Activated CD4-positive, alpha-beta T cell treated with anti-CD3 and anti-CD28 coated beads, Interleukin-2, amount 10 ng/mL, durations not matched to agents 24 days and 14 days (primary cell): ENCODE measurements around the gene NUP93. TPM values are rescaled to one million over a fixed set of nuclear protein-coding genes. Genes with fewer than 3 reads are reported as not detected.
A peak's percentile ranks its signal among the peaks of the same experiment; 100 is the strongest.

Source experiments
- DNase-seq: peaks from one replicate; pipeline ENCODE4 v3.0.0; 2022
- H3K27ac Mint-ChIP-seq: one replicate; pipeline ENCODE4 v1.8.0; 2022; ENCODE audit warnings: mild to moderate bottlenecking, mixed read lengths
- H3K27me3 Mint-ChIP-seq: one replicate; pipeline ENCODE4 v1.8.0; 2022; ENCODE audit warnings: mixed read lengths
- H3K36me3 Mint-ChIP-seq: one replicate; pipeline ENCODE4 v1.8.0; 2022; ENCODE audit warnings: low read depth, mild to moderate bottlenecking, mixed read lengths
- H3K4me1 Mint-ChIP-seq: one replicate; pipeline ENCODE4 v1.8.0; 2021; ENCODE audit warnings: mixed read lengths
- H3K4me3 Mint-ChIP-seq: one replicate; pipeline ENCODE4 v1.8.0; 2022; ENCODE audit warnings: mild to moderate bottlenecking, moderate library complexity, mixed read lengths
- H3K9me3 Mint-ChIP-seq: one replicate; pipeline ENCODE4 v1.8.0; 2021; ENCODE audit warnings: mixed read lengths
- intact Hi-C: fragments of 100-400 bp; cut with micrococcal nuclease; formaldehyde crosslinking; loops from one replicate; pipeline ENCODE4 v1.15.1; 2023
- total RNA-seq: library from RNA; stranded (reverse); gene quantifications from 2 replicates; pipeline ENCODE4 v1.2.3, GENCODE V29; 2022

NUP93 gene
- total RNA-seq, 1 donor from 2014 or later = 168 TPM

DNA sequence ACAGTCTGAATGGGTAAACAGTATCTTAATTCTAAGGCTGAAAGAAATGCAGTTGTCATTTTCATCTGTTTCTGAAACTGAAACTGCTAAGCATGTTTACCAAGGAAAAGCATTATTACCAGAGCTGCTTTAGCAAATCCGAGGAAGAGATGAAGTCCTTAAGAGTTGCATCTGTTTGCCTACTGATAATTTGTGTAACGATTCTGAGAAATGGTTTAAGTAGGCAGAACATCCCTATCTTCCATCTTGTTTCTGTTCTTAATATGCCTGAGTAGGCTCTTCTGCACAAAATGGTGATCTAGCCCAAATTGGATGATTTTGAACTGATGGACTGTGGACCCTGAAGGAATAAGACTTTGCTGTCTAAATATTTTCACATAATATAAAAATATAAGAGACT, 34.9 kb downstream of the NUP93 start:
- Mint-ChIP-seq H3K27me3 (no peaks in the 10 kb centered on the region), H3K4me3 (no peak overlapping the region), H3K9me3 (no peaks in the 10 kb centered on the region), H3K27ac (peak overlapping the region; percentile 16), H3K36me3 (peaks cover 27% of the 10 kb centered on the region), H3K4me1 (peaks cover 22% of the 10 kb centered on the region)
- intact Hi-C loops = no loop called here
- no peak for DNase-seq

DNA sequence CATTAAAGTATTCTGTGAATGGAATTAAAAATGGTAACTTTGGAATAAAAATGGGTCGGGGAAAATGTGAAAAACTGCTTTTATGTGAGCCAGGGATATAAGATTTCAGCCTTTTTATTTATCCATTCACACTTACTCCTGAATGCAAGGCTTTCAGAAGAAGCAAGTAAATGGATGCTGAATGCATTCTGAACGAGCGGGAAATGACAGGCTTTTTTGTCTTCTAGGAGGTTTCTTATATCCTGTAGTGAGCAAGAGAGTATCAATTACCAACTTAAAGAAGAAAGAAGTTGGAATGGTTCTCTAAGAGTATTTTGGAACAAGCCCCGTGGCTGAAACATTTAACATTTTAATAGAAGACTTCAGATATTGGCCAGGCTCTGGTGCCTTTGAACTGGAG, 36.0 kb downstream of the NUP93 start:
- Mint-ChIP-seq H3K9me3 (no peaks in the 10 kb centered on the region), H3K27me3 (no peaks in the 10 kb centered on the region), H3K27ac (no peak overlapping the region), H3K4me1 (peaks cover 23% of the 10 kb centered on the region), H3K36me3 (peaks cover 20% of the 10 kb centered on the region), H3K4me3 (no peak overlapping the region)
- intact Hi-C loops = no loop called here
- DNase-seq = no peak

DNA sequence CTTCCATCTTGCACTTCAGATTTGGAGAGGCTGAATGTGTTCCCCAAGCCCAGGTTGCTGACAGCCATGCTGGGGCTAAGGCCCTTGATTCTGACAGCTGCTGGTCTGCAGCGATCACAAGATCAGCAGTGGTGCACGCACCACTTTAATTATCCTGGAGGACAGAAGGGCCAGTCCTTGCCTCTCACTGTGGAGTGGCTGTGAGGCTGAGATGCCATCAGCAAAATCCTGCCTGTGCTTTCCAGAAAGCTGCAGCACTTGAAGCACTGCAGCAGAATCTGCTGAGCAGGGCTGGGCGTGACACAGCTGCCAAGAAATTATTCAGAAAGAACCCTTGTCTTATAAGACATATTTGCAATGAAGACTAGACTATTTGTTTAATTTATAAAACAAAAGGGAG, 37.1 kb downstream of the NUP93 start:
- Mint-ChIP-seq H3K27me3 (no peaks in the 10 kb centered on the region), H3K36me3 (peaks cover 15% of the 10 kb centered on the region), H3K4me1 (peaks cover 32% of the 10 kb centered on the region), H3K9me3 (no peaks in the 10 kb centered on the region), H3K4me3 (no peak overlapping the region), H3K27ac (no peak overlapping the region)
- intact Hi-C loops = no loop called here
- no peak for DNase-seq

DNA sequence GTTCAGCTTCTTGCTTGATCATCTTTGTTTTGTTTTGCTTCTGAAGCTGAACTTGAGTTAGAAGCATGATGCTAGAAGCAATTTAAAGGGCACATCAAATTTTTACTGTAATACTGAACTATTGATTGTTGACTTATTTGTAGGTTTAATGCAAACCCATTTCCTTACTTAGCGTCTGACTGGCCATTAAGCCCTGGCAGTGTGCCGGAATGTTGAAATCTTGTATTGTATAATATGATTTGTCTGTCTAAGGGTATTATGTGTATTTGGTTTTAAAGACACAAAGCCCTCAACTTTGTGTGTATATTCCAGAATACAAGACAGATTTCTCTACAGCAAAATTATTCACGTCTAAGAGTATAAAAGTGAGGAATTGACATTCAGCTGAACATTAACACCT, 39.7 kb downstream of the NUP93 start:
- Mint-ChIP-seq H3K27ac (no peak overlapping the region), H3K27me3 (no peaks in the 10 kb centered on the region), H3K36me3 (peaks cover 5% of the 10 kb centered on the region), H3K4me1 (peaks cover 25% of the 10 kb centered on the region), H3K4me3 (no peak overlapping the region), H3K9me3 (no peaks in the 10 kb centered on the region)
- intact Hi-C loops = no loop called here
- no peak for DNase-seq

DNA sequence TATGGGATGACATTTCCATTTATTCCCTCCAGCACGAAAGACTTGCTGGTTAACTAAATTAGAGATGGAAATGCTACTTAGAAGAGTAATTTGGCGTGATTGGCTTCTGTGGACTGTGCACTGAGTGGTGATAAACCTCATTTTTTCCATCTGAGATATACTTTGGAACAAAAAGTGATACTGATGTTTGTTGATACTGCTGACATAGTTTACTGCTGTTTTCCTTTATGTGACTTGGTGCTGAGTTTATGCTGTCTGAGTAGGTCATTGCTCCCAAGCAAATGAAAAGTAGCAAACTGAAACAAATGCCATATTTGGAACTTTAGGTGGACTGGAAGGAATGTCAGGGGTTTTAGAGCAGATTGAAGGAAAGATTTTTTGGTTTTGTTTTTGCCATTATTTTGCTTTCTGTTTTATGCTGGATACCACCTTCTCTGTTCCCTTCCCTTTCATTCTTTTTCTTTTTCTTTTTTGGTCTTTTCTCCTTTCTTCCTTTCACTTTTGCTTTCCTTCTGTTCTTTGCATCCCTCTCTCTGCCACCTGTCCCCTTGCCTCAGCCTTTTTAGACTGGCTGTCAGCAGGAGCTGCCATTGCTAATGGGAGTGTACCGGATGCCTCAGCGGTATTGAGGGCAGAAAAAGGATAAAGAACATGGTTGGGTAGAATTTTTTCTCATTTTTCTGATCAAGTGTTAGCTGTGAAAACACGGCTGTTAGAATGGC, 41.8 kb downstream of the NUP93 start:
- intact Hi-C loops = loop anchor here (2.0 kb wide), 1 partner anchor 23 kb away; no protein-coding TSS in a partner anchor
- no peaks in the 10 kb centered on the region for H3K9me3 Mint-ChIP-seq
- H3K4me1 Mint-ChIP-seq = peaks cover 21% of the 10 kb centered on the region
- H3K27me3 Mint-ChIP-seq = no peaks in the 10 kb centered on the region
- H3K36me3 Mint-ChIP-seq = peaks cover 3% of the 10 kb centered on the region
- H3K27ac Mint-ChIP-seq = peak overlapping the region; percentile 49
- peak overlapping the region; percentile 59 for H3K4me3 Mint-ChIP-seq
- DNase-seq = no peak

DNA sequence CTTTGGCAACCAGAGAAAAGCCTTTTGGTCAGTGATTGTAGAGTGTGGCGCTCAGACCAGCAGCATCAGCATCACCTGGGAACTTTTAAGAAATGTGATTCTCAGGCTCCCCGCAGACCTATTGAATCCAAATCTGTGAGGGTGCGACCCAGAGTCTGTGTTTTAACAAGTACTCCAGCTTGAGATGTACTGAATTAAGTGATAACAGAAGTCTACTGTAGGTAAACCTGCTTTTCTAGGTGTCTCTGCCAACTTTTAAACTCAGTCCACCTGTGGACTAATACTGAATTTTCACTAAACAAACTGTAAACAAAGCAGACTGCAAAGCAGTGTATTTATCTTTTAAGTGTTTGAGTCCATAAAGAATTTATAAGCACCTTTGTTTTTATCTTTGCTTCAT, 43.6 kb downstream of the NUP93 start:
- Mint-ChIP-seq H3K36me3 (no peaks in the 10 kb centered on the region), H3K4me1 (peaks cover 27% of the 10 kb centered on the region), H3K27ac (no peak overlapping the region), H3K4me3 (no peak overlapping the region), H3K9me3 (no peaks in the 10 kb centered on the region), H3K27me3 (no peaks in the 10 kb centered on the region)
- intact Hi-C loops = loop anchor here (2.0 kb wide), 1 partner anchor 25 kb away; no protein-coding TSS in a partner anchor
- DNase-seq = no peak

DNA sequence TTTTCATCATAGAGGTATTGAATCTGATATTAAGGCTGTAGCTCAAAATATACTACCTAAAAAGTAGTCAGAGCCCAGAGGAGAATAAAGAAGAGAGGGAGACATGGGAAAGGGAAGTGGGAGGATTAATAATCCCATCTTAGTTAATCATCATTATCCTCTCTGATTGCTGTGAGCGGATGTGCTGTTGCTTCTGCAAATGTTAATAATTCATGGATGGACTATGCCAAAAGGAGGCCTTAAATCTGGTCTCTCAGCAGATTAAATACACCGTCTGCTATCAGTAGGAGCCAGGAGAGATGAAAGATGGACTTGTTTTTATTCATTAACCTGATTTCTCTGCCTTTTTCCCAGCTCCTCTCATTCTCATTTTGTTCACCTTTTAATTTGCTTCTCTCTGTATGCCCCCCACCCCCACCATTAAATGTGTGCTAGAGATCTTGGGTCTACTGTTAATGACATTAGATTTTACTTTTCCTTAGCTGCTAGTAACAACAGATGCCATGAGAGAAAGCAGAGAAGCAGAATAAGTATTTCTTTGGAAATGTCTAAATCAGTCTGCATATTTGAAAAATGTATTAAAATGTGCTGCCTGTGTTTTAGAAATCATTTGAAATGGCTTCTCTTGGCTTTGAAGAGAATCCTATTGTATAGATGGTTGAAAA, 44.2 kb downstream of the NUP93 start:
- H3K27me3 Mint-ChIP-seq = no peaks in the 10 kb centered on the region
- peaks cover 25% of the 10 kb centered on the region for H3K4me1 Mint-ChIP-seq
- no peak overlapping the region for H3K4me3 Mint-ChIP-seq
- no peaks in the 10 kb centered on the region for H3K9me3 Mint-ChIP-seq
- H3K36me3 Mint-ChIP-seq = no peaks in the 10 kb centered on the region
- no peak for DNase-seq
- intact Hi-C loops = no loop called here
- no peak overlapping the region for H3K27ac Mint-ChIP-seq

DNA sequence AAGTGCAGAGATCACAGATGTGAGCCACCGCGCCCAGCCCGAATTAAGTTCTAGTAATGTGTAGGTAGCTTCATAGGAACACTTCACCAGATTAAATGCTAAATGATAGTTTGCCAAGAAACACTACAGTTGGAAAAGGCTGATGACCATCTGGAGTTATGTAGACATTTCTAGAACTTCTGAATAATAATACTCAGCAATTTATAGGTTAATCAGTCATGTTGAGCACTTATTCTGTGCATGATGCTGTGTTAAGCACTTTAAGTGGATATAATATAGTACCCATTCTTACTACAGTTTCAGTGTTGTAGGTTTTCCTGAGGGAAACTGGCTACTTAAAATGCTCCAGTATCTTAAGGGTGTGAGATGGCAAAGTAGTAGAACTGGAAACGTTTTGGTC, 45.2 kb downstream of the NUP93 start:
- no peak overlapping the region for H3K4me3 Mint-ChIP-seq
- intact Hi-C loops = no loop called here
- H3K27me3 Mint-ChIP-seq = no peaks in the 10 kb centered on the region

DNA sequence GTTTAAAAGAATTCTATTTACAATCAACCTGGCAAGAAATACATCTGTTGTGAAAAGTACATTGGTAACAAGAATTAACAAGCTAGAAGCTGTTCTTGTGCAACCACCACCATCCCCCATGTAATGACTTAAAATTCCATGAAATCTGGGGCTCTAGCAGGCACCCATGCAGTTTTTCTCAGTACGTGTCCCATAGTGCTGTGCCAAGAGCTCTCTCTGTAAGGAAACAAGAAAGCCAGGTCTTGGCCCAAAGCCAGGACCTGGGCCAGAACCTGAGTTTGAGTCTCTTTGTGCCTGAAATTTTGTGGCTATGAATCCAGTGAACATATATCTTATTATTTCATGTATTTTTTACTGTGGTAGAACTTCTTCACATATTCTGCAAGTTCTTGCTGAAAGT, 46.6 kb downstream of the NUP93 start:
- no peaks in the 10 kb centered on the region for H3K27me3 Mint-ChIP-seq
- H3K4me3 Mint-ChIP-seq = no peak overlapping the region
- peaks cover 31% of the 10 kb centered on the region for H3K4me1 Mint-ChIP-seq
- intact Hi-C loops = no loop called here
- no peak overlapping the region for H3K27ac Mint-ChIP-seq
- no peaks in the 10 kb centered on the region for H3K9me3 Mint-ChIP-seq
- H3K36me3 Mint-ChIP-seq = no peaks in the 10 kb centered on the region
- DNase-seq = no peak

More for the DNA sequence above, 45.2 kb downstream of the NUP93 start:
- H3K9me3 Mint-ChIP-seq = no peaks in the 10 kb centered on the region
- peaks cover 28% of the 10 kb centered on the region for H3K4me1 Mint-ChIP-seq
- DNase-seq = no peak
- no peak overlapping the region for H3K27ac Mint-ChIP-seq
- H3K36me3 Mint-ChIP-seq = no peaks in the 10 kb centered on the region

DNA sequence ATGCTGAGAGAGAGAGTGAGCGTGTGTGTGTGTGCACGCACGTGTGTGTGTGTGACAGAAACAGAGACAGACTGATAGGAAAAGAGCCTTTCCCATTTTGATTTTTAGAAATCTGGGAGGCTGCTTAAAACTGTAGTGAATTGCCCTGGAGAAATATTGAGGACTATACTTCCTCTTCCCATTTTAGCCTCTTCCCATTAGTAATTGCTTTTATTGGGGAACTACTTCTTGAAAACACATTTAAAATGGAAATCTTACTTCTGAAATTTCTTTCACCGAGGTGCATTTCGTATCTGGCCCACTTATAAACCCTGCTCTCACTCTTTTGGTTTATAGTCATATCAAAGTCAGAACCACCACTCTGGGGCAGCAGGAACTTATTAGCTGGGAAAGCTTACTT, 47.1 kb downstream of the NUP93 start:
- no peaks in the 10 kb centered on the region for H3K9me3 Mint-ChIP-seq
- no peak overlapping the region for H3K27ac Mint-ChIP-seq
- no peaks in the 10 kb centered on the region for H3K36me3 Mint-ChIP-seq
- H3K27me3 Mint-ChIP-seq = no peaks in the 10 kb centered on the region
- H3K4me1 Mint-ChIP-seq = peaks cover 29% of the 10 kb centered on the region
- intact Hi-C loops = no loop called here
- no peak for DNase-seq
- H3K4me3 Mint-ChIP-seq = no peak overlapping the region

DNA sequence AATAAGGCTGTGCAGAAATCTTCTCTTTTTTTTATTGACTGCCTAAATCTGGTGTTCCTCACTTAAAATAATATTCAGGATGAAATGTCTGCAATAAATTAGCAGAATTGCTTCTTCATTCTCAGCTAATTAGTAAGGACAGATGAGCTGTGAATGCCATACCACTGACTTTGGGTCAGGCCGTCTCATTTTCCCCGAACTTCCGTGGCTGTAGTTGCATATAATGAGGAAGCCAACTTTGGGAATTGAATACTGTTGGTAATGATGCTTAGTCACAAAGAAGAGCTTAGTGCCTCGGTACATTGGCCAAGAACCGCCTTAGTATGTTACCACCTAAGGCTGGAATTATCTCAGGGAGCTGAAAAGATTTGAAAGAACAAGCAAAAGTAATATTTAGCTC, 47.6 kb downstream of the NUP93 start:
- Mint-ChIP-seq H3K4me3 (no peak overlapping the region), H3K4me1 (peaks cover 25% of the 10 kb centered on the region), H3K27me3 (no peaks in the 10 kb centered on the region), H3K27ac (no peak overlapping the region), H3K36me3 (no peaks in the 10 kb centered on the region), H3K9me3 (no peaks in the 10 kb centered on the region)
- intact Hi-C loops = no loop called here
- DNase-seq = no peak

DNA sequence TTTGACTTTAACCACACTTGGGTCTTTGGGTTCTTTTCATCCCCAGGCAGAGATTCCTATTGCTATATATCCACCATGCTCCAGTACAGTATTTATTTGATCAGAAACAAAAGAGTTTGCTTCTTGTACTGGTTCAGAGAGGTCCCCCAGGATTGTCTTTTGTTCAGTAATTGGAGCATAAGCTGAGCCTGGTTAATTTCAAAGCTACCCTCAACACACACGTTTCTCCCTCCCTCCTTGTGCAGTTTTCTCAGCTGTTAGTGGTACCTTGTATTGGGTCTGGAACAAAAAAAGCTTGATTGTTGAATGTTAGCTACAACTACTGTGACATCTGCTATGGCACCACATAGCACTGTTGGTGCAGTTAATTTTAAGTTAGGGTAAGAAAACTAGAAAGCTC, 50.0 kb downstream of the NUP93 start:
- no peaks in the 10 kb centered on the region for H3K9me3 Mint-ChIP-seq
- no peak overlapping the region for H3K27ac Mint-ChIP-seq
- no peak overlapping the region for H3K4me3 Mint-ChIP-seq
- H3K36me3 Mint-ChIP-seq = peaks cover 2% of the 10 kb centered on the region
- H3K27me3 Mint-ChIP-seq = no peaks in the 10 kb centered on the region
- peaks cover 29% of the 10 kb centered on the region for H3K4me1 Mint-ChIP-seq
- intact Hi-C loops = no loop called here
- no peak for DNase-seq

DNA sequence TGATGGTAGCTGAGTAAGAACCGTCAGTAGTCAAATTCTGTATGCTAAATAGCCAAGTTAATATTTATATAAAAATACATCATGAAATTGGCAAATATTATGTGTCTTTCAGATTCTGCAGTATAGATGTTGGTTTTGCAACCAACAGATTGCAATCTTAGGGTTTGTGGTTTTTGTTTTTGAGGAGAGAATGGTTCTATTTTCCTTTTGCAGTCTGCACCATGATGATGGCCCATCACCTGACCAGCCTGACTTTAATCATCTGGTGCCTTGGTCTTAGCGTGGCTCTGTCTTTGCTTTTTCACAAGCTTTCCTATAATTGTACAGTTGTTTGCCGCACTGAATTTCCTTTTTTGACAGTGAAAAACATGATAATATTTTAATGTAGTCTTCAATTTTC, 50.7 kb downstream of the NUP93 start:
- Mint-ChIP-seq H3K4me1 (peaks cover 29% of the 10 kb centered on the region), H3K27me3 (no peaks in the 10 kb centered on the region), H3K9me3 (no peaks in the 10 kb centered on the region), H3K36me3 (peaks cover 2% of the 10 kb centered on the region), H3K4me3 (peak overlapping the region; percentile 5), H3K27ac (peak overlapping the region; percentile 22)
- DNase-seq = peak; percentile 75
- intact Hi-C loops = no loop called here

DNA sequence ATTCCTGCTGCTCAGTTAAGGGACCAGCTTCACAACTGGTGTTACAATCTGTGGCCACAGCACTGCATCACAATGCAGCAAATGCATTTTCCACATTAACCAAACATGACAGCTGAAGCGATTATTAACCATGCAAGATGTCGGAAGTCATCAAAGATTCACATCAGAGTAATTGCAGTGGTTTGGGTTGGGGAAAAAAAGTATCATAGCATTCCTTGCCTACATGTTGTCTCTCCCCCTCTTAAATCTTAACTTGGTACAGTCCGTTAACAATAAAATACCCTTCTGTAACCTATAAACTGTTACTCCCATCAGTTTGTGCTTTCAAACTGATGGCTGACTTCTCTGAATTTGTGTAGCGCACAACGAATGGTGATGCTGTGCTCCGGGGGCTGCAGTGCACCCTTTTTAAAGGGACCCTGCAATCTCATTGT, 51.6 kb downstream of the NUP93 start:
- Mint-ChIP-seq H3K27ac (no peak overlapping the region), H3K9me3 (no peaks in the 10 kb centered on the region), H3K4me3 (no peak overlapping the region), H3K36me3 (peaks cover 2% of the 10 kb centered on the region), H3K27me3 (no peaks in the 10 kb centered on the region), H3K4me1 (peaks cover 29% of the 10 kb centered on the region)
- no peak for DNase-seq
- intact Hi-C loops = no loop called here
